ENCODE results near the gene FIGNL1.

Gene FIGNL1, protein sequence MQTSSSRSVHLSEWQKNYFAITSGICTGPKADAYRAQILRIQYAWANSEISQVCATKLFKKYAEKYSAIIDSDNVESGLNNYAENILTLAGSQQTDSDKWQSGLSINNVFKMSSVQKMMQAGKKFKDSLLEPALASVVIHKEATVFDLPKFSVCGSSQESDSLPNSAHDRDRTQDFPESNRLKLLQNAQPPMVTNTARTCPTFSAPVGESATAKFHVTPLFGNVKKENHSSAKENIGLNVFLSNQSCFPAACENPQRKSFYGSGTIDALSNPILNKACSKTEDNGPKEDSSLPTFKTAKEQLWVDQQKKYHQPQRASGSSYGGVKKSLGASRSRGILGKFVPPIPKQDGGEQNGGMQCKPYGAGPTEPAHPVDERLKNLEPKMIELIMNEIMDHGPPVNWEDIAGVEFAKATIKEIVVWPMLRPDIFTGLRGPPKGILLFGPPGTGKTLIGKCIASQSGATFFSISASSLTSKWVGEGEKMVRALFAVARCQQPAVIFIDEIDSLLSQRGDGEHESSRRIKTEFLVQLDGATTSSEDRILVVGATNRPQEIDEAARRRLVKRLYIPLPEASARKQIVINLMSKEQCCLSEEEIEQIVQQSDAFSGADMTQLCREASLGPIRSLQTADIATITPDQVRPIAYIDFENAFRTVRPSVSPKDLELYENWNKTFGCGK

GRCh38 chr7:50449881-50450589 is at the start of gene FIGNL1:
FIGNL1 (minus strand) TSS chr7:50450350; CDS start chr7:50447287, 3,063 bp downstream.
- peak; percentile 28 for DNase-seq

GRCh38 chr7:50499092-50499491 is 48.9 kb upstream of the FIGNL1 start:
- DNase-seq = no peak

- DNase-seq = no peak
Observed at GRCh38 chr7:50497968-50498367, 47.8 kb upstream of the FIGNL1 start.

- no peak for DNase-seq
Observed at GRCh38 chr7:50497068-50497642, 47.0 kb upstream of the FIGNL1 start.

DNA sequence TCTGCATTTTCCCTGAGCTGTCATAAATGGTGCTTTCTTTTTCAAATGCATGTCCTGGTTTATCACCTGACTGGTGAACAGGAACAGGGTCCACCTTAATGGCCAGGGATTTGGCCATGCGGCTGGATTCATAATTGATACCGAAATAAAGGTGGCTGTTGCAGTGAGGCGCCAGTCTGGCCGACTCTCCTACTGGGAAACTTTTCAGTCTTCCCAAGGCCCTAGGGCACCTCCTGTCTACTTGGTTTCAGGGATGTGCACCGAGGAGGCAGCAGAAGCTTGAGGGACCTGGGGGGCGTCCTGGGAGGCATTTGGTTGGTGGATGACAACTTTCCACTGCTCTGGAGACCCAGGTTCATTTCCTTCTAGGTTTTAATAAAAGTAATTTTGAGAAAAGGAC is 46.4 kb upstream of the FIGNL1 start:
- DNase-seq = no peak

DNA sequence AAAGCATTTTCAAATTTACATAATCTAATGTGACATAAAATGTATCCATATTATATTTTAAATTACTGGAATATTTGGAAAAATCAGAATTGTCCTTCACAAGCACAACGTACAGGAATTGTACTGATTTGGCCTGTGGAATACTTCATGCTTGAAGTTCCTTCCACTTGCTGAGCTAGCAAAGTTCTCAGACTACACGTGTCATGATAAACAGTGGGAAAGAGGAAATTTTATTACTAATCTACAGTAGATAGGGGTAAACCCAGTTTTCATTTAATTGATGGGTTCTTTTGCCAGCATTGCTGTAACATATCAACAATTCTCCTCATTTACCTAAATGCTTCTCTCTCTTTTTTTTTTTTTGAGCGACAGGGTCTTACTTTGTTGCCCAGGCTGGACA is 45.6 kb upstream of the FIGNL1 start:
- DNase-seq = no peak

GRCh38 chr7:50492770-50493519 is 42.8 kb upstream of the FIGNL1 start:
- no peak for DNase-seq

DNA sequence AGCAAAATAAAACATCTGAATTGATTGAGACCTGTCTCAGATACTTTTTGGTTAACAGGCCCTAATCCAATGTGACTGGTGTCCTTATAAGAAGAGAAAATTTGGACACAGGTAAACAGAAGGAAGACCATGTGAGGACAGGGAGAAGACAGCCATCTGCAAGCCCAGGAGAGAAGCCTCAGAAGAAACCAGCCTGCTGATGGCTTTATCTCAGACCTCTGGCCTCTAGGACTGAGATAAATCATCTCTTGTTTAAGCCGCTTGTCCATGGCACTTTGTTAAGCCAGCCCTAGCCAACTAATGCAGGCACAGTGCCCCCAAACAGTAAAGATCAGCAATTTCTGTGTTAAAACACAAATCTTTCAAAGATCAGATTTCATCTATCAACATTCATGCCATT is 41.8 kb upstream of the FIGNL1 start:
- no peak for DNase-seq

GRCh38 chr7:50491209-50491608 is 41.1 kb upstream of the FIGNL1 start:
- DNase-seq = no peak

GRCh38 chr7:50488379-50488778 is 38.2 kb upstream of the FIGNL1 start:
- no peak for DNase-seq

DNA sequence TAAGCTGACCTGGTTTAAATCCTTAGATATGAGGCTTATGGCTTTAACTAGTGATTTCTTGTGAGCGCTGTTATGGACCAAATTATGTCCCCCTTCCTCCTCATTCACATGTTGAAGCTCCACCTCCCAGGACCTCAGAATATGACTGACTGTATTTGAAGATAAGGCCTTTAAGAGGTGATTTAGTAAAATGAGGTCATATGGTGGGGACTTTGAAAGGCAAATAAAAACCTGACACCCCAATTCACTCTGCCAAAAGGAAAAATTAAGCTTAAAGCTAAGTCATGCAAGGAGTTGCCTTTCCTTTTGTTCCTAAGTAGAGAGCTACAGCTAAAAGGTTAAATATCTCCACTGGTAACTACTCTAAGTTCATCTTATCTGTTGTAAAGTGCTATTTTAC is 36.4 kb upstream of the FIGNL1 start:
- DNase-seq = no peak

DNA sequence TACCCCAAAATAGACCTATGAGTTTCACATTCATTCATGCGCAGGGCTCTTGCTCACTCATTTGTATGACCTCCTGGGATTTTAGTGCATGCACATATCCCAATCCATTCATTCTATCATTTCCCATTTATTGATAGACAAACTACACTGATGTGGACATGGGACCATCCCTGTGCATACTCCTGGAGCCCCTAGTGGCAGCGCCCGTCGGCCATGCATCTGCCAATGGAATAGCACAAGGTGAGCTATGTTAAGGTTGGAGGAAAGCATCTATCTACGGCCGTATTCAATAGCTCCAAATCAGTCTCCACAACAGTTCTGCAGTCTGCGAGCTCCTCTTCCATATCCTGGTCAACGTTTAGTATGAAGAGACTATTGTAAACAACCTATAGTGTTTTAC is 31.7 kb upstream of the FIGNL1 start:
- DNase-seq = no peak

DNA sequence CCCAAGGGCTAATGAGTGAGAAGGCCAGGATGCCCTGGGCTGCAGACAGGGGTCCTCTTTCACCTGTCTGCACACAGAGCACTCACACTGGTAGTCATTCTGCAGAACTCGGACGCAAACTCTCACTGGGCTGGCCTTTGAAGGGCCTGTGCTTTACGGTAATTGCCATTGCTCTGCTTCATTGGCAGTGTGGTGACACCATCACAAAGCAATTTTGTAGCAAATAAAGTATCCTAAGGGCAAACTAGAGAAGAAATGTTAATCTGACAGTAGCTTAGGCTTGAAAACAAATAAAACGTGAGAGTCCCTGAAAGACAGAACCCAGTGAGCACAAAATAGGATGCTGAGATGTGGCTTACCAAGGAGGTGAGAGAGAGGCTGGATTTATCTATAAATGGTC is 30.6 kb upstream of the FIGNL1 start:
- no peak for DNase-seq

DNA sequence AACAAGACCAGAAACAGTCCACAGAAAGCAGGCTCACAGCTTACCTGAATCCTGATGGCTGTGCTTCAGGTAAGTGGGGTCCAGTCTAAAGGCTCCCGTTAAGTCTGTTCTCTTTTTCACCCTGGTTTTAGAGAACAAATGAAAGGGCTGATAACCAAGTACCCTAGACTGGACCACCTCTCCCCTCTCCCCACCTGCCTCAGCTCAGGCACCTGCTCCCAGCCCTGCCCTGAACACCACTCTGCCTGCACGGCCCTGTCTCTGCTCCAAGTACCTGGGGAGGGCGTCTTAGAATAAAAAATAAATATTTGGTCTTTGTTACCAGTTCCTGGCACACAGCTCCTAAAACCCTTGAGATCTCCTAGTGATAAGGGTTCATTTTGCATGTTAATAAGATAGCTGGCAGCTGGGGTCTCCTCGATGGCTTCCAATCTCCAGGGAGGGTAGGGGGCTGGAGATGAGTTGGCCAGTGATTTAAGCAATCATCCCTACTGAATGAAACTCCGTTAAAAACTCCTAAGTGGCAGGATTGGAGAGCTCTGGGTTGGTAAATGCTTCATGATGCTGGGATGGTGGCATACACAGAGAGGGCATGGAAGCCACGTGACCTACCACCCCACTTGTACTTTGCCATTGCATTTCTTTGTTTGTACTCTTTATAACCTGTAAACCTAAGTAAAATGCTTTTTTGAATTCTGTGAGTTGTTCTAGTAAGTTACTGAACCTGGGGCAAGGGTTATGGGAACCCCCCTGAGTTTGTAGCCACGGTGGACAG is 29.8 kb upstream of the FIGNL1 start:
- no peak for DNase-seq

DNA sequence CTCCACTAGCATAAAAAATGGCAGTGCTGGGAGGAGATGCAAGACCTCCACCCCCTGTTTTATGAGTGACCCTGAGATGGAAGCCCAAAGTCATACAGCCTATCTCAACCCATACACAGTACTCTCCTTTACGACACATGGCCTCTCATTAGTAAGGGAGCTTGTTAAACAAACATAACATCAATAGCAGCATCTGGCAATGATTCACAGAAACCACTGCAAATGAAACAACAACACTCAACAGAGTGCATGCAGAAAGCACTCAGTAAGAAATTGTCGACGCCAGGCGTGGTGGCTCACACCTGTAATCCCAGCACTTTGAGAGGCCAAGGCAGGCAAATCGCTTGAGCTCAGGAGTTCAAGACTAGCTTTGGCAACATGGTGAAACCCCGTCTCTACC is 27.5 kb upstream of the FIGNL1 start:
- DNase-seq = peak; percentile 29

DNA sequence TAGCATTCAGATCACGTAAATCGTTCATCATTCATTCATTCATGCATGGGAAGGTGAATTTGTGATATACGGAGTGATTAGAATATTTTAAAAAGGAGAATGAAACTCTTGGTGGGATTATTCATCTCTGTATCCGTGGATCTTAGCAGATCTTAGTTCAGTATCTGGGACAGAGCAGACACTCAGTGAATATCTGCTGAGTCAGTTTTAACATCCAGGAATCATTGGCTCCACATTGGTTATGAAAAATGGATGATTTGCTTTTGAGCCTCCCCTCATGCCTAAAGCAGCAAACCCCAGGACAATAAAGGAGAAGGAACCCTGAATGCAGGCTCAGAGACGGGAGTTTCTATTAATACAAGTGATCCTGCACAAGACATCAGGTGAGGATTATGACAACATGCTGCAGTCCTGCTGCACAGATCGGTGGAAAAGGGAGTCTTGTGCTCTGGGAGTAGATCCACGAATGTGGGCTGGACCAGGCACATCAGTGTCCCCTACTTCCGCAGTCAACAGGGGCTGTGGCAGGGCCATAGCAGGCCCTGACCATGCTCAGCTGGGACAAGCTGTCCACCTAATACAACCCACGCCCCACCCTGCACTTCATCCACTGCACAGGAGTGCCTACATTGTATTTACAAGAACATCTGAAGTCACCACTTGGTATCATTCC is 26.9 kb upstream of the FIGNL1 start:
- DNase-seq = no peak

DNA sequence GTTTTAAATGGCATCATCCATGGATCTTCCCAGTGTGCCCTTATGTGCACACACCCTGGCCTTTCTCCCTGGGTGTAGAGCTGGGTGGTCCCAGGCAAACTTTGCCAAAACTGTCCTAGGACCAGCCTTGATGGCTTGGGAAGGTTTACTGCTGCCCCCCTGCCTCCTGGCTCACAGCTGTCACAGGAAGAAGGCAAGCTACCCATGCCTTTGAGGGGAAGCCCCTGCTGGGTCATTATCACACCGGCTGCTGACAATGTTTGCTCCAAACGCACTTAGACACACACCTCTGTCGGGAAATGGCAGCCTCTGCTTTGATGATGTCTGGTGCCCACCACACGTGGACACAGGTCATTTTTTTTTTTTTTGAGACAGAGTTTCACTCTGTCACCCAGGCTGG is 25.2 kb upstream of the FIGNL1 start:
- DNase-seq = peak; percentile 65

DNA sequence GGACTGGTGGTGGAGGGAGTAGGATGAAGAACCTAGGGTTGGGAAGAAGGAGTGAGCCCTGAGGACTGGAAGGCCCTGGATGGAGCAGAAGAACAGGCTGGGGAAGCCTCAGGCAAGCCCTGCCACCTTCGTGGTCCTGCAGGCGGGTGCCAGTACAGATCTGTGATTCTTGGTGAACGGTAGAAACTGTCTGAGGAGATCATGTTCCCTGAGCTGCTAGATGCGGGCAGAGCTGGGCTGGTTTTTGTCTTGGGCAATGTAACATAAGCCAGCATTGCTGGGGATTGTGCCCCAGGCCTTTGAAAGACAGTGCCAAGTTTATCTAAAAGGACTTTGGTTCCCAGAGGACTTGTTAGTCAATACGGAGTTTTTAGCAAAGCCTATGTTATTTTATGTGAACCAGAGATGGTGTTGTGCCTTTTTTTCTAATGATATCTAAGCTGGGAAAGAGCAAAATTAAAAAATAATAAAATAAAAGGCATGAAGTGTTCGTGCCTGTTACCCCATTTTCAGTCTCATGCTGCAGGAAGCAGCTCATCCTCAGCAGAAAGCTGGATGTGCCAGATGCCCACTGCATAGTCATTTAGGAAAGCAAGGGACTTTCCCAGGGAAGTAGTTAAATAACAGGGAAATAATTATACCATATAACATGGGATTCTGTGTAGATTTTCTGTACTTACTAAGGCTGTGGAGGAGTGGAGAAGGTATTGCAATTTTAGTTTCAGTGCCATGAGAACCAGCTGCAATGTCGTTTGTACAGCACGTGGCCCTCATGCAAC is 24.4 kb upstream of the FIGNL1 start:
- DNase-seq = no peak

DNA sequence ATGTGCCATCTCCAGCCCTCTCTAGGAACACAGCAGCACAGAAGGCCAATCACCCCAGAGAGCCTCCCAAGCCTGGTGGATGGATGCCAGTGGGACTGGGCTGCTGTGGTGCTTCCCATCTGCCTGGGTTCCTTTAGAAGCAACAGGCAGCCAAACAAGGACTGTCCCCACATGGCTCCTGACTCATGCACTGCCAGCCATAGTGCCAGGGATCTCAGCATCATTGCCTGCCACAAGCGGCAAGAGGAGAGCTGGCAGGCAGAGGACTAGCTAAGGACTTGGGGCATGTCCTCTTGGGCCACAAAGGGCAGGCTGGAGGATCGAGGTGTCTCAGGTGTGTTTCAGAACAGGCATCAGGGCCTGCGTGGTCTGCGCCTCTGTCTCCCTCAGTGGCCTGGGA is 23.4 kb upstream of the FIGNL1 start:
- no peak for DNase-seq

DNA sequence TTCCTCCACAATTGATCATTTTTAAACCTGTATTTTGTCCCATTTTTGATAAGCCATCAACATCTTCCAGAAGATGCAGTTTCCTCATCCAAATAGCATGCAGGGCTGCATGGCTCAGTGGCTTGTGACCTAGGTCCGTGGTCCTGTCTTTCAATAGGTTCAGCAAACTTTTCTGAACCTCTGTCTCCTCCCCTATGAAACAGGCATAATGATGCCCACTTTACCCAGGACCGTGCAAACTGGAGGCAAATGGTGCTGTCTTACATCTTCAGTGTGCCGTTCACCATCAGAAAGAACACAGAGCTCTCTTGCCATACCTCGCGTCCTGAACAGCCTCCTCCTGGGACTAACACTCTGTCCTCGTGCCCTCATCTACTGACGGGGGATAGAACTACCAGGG is 22.3 kb upstream of the FIGNL1 start:
- DNase-seq = no peak

DNA sequence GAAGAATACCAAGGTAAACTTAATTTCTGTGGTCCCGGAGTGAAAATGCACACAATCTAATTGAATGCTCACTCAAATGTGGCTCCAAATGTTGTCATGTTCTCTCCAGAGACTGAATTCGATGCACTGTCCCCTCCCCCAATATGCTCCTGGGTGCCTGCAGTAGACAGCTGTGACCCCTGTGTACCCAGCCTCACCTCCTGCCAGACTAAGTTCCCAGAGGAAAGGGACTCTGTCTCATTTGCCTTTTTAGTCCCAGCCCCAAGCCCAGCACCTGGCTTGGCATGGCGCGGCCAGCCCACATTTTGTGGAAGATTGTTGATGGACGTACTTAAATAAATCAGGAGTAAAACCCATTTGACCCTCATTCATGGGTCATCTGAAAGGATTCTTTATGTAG is 21.8 kb upstream of the FIGNL1 start:
- DNase-seq = no peak

Measured in NCI-H2081 treated with DMSO at 0.1 percent for 48 hours (cell line).